GM13977 (cell line): ENCODE data around the gene DNAJC5G.

Source experiments
- DNase-seq: peaks from one replicate; pipeline ENCODE4 v3.0.0; 2012; ENCODE audit warnings: low spot score
- in situ Hi-C: fragments of 300-500 bp; cut with MboI; formaldehyde crosslinking; loops from one replicate; pipeline ENCODE4 v1.12.0; 2022; ENCODE audit warnings: low sequenced_read_pairs, low pct_unique_long_range_greater_than_20kb, mixed read lengths, inconsistent platforms; ENCODE audit not compliant: unreplicated experiment
- TF ChIP-seq, protein P1 (sequence below): IDR thresholded peaks from 2 replicates; pipeline ENCODE4 v1.5.1; 2012; ENCODE audit warnings: mild to moderate bottlenecking, control low read depth; ENCODE audit not compliant: insufficient read depth; ENCODE audit errors: extremely low read depth, missing control alignments

The DNAJC5G gene

DNA sequence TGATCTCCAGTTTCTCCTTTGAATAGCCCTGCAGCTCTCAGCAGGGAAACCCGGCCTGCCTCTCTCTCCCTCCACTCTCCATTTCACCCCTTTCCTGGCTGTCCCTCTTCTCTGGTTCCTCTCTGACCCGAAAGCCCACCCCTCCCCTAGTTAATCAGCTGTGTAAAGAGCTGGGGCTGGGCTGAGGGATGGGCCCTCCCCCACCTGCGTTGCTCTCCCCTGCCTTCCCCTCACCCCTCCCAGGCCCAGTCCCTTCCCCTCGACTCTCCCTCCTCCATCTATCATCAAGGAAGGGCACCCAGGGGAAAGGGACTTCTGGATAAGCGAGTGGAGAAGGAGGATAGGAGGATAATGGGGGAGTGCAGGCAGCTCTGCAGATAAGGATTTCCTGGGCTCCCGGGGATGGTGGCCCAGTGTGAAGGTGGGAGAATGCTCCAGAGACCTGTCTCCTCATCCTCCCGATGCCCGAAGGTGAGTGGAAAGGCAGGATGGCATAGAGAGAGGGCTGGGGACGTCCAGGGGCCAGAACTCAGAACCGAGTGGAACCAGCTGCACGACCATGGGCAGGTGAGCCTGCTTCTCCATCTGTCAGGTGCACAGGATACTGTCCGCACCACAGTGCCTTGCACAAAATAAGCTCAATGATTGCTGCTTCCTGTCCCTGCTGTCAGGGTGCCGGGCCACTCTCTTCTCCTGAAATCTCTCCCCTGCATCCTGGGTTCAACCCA is 24.4 kb upstream of the DNAJC5G start:
- in situ Hi-C loops: no loop called here
- DNase-seq: no peak
- TF ChIP-seq, protein P1, sequence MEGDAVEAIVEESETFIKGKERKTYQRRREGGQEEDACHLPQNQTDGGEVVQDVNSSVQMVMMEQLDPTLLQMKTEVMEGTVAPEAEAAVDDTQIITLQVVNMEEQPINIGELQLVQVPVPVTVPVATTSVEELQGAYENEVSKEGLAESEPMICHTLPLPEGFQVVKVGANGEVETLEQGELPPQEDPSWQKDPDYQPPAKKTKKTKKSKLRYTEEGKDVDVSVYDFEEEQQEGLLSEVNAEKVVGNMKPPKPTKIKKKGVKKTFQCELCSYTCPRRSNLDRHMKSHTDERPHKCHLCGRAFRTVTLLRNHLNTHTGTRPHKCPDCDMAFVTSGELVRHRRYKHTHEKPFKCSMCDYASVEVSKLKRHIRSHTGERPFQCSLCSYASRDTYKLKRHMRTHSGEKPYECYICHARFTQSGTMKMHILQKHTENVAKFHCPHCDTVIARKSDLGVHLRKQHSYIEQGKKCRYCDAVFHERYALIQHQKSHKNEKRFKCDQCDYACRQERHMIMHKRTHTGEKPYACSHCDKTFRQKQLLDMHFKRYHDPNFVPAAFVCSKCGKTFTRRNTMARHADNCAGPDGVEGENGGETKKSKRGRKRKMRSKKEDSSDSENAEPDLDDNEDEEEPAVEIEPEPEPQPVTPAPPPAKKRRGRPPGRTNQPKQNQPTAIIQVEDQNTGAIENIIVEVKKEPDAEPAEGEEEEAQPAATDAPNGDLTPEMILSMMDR: no peak

DNA sequence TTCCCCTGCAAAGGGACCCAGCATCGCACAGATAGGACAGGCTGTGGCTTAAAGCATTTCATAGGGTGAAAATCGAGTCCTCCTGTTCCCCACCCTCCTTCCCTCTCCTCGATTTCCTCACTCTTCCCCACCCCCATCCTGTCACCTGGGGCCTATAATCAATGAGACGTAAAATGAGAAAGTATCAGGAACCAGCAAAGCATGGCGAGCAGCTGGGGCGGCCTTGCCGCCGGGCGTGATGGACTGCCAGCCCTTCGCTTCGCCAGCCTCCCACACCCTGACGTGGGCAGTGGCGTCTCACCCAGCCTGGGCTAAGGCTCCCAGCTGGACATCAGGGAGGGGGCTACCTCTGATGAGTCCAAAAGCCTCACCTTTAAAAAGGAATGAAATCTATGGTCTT is 23.5 kb upstream of the DNAJC5G start:
- DNase-seq: no peak
- TF ChIP-seq, protein P1: no peak
- in situ Hi-C loops: no loop called here

DNA sequence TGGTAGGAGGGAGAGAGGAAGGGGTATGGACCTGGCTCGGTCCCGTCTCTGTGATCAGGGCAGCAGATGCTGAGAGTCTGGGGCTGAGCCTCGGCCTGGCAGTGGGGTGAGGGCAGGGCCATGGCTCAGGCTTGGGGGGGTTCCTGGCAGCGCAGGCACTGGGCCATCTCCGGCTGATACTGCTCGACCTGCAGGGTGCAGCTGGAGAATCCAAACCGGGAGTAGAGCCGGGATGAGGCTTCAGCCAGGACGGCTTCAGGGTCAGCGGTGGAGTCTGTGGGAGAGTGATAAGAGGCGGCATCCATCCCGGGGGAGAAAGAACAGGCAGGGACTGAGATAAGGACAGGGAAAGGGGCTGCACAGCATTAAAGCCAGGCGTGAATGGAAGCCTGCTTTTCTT is 20.0 kb upstream of the DNAJC5G start:
- DNase-seq: no peak
- TF ChIP-seq, protein P1: no peak
- in situ Hi-C loops: no loop called here

DNA sequence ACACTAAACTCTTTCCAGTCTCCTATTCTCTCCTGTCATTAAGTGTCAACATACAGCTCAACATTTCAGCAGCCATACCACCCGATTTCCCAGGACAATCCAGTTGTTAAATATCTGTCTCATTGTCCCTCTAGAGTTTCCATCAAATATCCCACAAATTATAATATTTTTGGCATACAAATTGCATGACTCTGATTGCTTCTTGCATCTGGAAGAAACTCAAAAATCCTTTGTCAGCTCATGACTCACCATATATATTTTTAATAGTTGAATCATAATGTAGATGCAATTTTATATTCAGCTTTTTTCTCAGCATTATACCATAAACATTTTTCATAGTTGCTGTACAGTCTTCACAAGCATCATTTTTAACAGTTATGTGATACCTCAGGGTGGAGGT is 19.6 kb upstream of the DNAJC5G start:
- TF ChIP-seq, protein P1: no peak
- in situ Hi-C loops: no loop called here
- no peak for DNase-seq

DNA sequence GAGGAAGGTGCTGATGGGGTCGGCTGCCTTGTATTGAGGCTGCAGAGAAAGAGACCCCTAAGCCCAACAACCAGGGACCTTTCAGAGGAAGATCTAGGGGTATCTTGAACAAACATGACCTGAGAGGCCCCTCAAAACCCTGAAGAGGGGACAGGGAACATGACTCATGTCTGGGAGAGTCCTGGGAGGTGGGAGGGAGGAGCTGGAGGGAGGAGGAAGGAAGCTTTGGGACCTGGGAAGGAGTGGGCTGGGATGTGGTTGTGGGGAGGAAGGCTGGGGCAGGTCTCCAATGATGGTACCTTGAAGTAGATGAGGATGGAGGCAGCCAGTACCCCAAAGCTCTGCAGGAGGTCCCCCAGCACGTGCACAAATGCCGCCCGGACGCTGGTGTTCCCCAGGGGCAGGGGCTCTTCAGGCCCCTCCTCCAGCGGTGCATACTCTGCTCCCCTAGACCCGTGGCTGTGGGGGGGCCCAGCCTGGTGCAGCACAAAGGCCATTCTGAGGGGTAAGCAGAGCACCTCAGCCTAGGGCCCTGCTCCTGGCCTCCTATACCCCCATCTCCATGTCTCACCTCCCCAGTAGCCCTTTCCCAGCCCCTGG is 18.3 kb upstream of the DNAJC5G start:
- in situ Hi-C loops: no loop called here
- no peak for DNase-seq
- TF ChIP-seq, protein P1: no peak

DNA sequence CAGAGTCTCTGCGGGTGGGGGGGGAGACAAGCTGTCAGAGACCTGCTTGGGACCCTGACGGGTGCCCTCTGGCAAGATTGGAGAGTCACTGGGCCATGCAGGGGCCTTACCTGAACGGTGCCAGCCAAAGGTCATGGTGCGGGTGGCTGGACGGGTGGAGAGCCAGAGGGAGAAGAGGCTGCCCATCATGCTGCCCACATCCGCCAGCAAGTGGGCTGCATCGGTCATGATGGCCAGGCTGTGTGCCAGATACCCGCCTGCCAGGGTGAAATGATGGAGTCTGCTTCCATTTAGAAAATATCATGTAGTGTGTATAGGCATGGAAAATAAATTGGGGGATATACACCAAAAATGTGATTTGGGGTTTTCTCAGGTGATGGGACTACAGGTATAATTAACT is 17.2 kb upstream of the DNAJC5G start:
- TF ChIP-seq, protein P1: no peak

More for the DNA sequence above, 17.2 kb upstream of the DNAJC5G start:
- in situ Hi-C loops: no loop called here
- DNase-seq: no peak
